Breast epithelium (tissue), 3 donors: ENCODE measurements around the gene C12orf75.

Source experiments
- CTCF ChIP-seq, 3 donors: fragments of 450-650 bp; IDR thresholded peaks; one replicate each; pipeline ENCODE4 v1.5.1; 2016 to 2017; ENCODE audit warnings: antibody characterized with exemption in 3 of 3, mild to moderate bottlenecking in 3 of 3, moderate library complexity in 3 of 3
- POLR2A ChIP-seq: fragments of 450-650 bp; IDR thresholded peaks from one replicate; pipeline ENCODE4 v1.6.1; 2016; ENCODE audit warnings: antibody characterized with exemption, mild to moderate bottlenecking, moderate library complexity

GRCh38 chr12:105293187-105293586 lies 37.3 kb upstream of the C12orf75 start:
- TF ChIP-seq CTCF (IDR thresholded peaks at IDR 0.05) (no peak), POLR2A (no peak)
